ENCODE results near the gene TTLL6.
"Not testable (repeated sequence)": the region's sequence is repeated elsewhere in the genome, so short reads cannot be mapped to it uniquely, and the experiment has no call there.

The TTLL6 gene

DNA sequence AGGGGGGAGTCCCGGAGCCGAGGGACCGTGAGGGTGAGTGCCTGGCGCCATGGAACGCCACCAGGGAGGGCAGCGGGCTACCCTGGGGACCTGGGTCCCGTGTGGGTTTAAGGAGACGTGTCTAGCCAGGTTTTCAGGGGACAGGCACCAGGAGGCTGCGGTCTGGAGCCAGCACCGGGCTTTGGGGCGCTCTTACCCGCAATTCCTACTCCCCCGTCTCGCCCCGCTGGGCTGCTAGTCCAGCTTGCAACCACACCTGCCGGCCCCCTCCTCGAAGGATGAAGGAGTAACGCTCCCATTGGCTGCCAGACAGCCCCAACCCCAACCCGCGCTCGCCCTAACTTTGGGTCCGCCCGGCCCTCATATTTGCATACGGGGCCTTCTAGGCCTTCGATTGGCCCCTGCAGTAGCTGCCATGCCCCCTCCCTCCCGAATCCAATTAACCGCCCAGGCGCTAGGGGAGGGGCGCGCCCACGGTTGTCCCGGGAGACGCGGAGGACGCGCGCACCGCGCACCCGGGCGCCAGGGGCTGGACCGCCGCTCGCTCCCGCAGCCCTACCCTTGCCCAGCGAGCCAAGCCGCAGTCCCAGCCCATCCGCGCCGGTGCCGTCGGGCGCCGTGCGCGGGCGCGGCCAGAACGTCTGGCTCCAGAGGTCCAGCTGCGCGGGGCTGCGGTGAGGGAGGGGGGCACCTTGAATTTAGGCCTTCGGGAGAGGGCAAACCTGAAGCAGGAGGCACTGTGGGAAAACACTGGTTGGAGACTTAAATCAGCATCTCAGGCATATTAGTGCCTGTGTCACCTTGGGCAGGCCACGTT lies at the start of gene TTLL6:
TSS of gene TTLL6 (minus strand) at position 456 of the 817 bp plus-strand sequence. CDS start at position 299, 157 bp downstream.
- peak; percentile 75 to 78 for DNase-seq

DNA sequence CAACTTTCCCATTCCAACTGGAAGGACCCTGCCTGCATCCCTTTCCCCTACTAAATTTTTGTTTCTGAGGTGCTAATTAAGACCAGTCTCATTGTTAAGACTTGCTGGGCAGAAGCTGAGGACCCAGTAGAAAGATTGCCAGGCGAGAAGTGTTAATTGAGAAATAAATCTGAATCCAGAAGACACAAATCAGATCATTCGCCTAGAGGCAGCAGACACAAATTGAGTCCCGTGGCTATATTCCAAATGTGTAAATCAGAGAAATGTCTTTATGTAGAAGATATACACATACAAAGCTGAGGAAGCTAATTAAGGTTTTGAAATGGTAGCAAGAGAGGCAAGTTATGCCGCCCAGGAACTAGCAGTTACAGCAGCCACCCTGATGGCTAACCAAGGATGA lies 43.4 kb upstream of the TTLL6 start:
- no peak for DNase-seq

DNA sequence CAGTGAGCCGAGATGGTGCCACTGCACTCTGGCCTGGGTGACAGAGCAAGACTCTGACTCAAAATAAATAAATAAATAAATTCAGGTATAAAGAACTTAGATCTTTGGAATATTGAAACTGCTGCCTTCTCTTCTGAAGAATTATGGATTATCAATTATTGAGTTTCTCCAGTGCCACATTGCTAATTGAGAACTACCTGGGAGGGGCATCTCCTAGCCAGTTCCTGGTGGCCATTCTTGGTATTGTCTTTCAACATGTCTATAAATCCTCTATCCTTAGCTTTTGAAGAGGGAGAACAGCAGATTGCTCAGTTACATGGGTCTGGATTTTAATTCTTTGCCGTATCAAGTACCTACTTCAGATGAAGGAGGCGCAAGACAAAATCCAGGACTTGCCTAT lies 43.0 kb upstream of the TTLL6 start:
- no peak for DNase-seq

DNA sequence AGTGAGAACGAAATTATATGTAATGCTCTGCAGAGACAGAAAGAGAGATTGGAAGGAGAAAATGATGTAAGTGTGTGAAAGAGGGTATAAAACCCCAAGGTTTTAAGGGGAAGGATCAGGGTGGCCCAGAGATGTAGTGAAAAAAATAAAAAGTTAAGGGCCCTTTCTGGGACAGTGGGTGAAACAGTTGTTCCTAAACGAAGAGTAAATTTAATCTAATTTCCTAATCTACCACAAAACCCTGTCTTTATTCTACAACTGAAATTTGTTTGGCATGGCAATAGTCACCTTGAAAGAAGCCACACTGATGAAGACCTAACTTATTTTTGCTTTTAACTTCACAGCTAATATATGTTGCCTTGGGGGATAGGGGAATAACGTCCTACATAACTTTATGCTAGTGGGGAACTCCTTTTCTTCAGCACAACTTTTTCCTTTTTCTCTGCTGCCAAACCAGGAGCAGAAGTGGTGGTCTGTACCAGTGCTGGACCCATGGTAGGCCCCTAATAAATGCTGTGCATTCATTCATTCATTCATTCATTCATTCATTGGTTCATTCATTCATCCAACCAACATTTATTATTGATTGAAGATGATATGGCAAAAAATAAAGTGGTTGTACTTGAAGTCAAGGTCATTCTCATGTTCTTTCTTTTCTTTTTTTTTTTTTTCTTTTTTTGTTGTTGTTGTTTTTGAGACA lies 39.2 kb upstream of the TTLL6 start:
- DNase-seq = no peak

DNA sequence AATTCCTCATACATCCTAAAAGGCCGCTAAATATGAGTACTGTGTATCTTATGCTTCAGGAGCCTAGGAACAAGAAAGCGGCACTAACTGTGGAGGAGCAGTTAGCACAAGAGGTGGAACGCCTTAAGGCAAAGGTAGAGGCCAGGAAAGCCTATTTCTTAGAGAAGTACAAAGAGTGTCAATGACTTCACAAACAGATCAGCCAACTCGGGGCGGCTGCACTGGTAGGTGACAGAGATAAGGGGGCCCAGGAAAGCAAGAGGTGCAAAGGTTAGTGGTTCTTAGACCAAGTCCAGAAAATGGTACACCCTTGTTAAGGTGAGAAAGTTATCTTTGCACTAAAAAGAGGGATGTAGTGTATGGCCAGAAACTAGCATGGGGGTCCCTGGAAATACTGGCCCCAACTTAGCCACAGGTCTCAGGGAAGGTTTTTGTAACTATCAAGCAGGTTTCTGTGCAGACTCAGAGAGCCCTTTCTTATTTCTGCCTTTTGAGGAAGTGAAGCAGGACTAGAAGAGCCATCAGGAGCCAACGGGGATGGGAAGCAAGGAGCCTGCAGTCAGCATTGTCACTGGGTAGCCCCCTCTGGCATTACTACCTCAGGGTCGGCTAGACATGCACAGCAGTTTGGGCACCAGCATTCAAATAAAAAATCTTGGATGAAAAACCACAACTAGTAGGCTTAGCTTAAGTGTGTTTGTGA lies 37.9 kb upstream of the TTLL6 start:
- no peak for DNase-seq

DNA sequence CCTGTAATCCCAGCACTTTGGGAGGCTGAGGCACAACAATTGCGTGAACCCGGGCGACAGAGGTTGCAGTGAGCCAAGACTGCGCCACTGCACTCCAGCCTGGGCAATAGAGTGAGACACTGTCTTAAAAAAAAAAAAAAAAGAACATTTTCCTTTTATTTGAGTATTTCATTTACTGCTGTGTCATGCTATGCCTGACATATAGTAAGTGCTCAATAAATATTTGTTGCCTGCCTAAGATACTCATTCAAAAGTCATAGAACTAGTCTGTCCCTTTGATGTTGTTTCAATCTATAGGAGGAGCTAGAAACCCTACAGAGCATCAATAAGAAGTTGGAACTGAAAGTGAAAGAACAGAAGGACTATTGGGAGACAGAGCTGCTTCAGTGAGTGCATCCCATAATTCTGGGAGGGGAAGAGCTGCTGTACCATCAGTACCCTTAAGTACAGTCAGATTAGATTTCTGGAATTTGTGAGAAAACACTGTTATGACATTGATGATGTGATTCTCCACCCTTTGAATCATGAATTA lies 33.8 kb upstream of the TTLL6 start:
- no peak for DNase-seq

DNA sequence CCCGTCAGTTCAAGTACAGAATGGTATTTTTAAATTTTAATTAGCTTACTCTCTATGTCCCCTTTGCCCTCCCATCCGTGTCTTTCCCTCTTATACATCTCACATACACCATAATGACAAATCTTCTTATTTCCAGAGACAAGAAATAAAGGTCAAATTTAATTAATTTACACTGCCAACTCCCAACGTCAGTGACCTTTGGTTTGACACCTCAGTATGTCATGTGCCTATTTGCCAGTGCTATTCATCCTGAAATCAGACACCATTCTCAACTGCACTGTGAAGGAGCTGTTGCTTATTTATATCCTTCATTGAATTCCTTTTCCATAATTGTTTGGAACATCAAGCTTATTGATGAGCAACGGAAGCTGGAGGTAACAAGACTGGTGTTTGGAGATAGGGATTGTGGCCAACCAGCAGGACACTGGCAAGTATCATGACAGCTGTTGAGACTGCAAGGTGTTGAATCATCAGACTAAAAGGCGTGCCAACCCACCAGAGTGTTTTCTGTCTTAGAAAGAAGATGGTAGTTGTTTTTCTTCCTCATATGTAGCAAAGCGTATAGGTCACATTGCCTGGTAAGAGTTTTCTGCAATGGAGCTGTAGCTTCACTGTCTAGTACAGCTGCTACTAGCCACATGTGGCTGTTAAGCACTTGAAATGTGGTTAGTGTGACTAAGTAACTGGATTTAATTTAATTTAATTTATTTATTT lies 26.3 kb upstream of the TTLL6 start:
- no peak for DNase-seq

DNA sequence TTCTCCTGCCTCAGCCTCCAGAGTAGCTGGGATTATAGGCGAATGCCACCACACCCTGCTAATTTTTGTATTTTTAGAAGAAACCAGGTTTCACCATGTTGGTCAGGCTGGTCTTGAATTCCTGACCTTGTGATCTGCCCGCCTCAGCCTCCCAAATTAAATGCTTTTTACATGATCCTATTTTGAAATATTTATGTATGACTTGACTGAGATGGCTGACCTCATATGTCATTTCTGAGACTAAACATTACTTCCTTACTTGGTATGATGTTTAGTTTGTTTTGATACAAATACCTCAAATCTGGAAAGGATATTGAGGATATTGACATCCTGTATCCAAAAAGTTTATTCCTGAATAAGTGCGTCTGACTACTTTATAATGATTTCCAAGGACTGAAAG lies 25.7 kb upstream of the TTLL6 start:
- DNase-seq = no peak

DNA sequence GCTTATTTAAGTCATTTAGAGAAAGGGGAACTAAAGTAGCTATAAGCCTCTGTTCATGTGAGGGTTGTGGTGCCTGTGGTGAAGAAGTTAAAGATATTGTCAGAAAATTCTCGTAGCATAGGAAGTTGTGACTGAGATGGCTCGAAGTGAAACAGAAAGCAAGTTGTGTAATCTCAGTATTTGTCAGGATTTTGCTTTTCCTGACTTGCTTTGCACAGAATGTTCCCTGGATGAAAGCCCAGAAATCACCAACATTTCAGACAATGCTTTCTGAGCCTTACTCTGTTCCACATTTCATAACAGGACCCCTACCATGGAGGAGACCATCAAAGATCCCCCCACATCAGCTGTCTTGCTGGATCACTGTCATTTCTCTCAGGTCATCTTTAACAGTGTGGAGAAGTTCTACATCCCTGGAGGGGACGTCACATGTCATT lies 24.4 kb upstream of the TTLL6 start:
- DNase-seq = peak in 1 of 2 donors; percentile 36

DNA sequence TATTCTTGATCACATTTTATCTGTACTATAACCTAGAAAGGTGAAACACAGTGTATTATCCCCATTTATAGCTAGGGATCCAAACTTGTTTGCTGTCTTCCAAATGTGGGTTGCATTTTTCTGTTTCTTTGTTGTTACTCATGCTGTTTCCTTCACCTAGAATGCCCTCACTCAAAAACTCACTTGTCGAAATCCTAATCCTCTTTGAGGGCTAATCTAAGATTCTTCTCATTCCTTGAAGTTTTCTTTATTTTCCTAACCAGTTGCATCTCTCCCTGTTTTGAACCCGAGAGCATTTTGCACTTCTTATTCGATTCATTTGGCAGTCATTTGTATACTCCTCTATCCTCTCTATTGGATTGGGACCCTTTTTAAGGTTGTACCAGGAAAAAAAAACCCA lies 23.4 kb upstream of the TTLL6 start:
- no peak for DNase-seq

DNA sequence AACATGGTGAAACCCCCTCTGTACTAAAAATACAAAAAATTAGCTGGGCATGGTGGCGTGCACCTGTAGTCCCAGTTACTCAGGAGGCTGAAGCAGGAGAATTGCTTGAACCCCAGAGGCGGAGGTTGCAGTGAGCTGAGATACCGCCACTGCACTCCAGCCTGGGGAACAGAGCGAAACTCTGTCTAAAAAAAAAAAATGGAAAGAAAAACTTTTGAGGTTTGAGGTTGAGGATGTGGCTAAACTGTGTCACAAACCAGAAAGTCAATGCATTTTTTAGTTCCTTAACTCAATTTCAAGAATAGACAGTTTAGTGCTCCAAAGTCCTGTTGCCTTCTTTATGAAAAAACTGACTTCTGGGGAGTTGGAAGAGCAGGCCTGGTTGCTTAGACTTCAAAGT lies 20.4 kb upstream of the TTLL6 start:
- peak in 1 of 2 donors; percentile 26 for DNase-seq

DNA sequence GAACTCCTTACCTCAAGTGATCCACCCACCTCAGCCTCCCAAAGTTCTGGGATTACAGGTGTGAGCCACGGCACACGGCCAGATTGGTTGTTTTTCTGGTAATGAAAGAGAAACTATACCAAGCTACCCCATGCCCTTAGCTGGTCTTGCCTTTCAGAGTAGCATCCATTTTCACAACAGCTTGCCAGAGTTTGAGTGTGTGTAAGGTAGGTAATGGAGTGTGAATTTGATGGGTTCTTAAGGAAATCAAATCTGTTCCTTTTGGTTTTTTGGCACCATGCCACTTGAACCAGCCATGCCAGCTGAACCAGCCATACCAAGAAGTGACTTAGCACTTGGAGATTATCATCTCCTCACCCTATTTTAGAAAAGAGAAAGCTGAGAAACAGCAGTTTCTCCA lies 18.9 kb upstream of the TTLL6 start:
- no peak for DNase-seq

DNA sequence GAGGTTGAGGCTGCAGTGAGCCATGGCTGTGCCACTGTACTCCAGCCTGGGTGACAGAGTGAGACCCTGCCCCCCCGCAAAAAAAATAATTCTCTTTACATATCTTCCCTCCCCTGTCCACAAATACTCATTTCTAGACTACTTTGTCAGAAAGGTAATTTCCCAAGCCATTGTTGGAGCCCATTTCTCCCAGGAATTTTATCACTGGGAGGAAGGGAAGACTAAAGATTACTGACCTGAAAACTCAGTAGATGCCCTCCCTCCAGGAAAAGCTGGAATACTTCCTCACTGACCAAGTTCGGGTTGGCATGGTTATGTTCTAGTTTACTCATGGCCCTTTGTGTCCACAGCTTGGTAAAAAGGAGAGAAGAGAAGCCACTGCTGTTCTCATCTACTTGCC lies 17.9 kb upstream of the TTLL6 start:
- no peak for DNase-seq

DNA sequence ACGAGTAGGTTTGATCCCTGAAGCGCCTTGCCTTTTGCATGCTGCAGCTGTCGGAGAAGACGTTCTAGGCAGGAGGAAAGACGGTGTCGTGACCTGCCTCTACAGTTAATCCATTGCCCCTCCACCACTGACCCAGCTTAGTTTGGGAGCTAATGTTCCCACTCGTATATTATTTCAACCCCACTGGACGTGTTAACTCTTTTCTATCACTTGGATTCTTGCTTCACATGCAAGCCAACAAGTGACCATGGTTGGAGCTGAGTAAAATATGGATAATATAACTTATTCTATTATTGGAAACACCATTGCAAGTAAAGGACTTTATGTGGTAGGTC lies 14.5 kb upstream of the TTLL6 start:
- DNase-seq = no peak

DNA sequence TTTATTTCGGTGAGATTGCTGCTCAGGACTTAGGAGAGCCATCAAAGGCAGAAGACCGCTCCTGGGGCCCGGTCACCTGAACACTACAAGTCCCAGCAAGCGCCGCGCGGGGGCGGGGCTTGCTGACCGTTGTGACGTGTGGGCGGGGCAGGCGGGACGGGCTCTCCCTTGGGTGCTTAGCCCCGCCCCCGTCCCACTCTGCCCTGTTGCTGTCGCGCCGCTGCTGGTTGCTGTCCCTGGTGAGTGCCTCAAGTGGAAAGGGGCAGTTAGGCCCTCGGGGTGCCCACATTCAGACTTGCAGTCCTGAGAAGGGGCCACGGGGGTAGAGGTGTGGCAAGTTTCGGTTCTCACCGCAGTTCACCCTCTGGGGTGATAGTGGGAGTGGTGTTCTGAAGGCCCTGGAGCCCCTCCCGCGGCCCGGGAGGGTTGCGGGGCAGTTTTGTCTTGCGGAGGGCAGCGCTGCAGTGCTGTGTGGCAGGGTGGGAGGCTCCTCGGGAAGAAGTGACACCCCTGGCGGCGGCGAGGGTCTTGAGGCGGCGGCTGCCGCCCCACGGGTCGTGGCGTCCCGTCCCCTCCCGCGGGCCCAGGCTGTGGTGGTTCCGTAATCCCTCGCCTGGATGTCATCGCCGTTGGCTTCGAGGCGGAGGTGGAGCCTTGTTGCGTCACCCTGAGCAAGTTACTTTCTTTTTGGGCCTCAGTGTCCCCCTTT lies 14.0 kb upstream of the TTLL6 start, which contains the start of gene CALCOCO2:
TSS of gene CALCOCO2 (plus strand) at position 196 of the 709 bp plus-strand sequence. CDS start 10,673 bp downstream, outside the sequence.
- DNase-seq = peak; percentile 87 to 93

DNA sequence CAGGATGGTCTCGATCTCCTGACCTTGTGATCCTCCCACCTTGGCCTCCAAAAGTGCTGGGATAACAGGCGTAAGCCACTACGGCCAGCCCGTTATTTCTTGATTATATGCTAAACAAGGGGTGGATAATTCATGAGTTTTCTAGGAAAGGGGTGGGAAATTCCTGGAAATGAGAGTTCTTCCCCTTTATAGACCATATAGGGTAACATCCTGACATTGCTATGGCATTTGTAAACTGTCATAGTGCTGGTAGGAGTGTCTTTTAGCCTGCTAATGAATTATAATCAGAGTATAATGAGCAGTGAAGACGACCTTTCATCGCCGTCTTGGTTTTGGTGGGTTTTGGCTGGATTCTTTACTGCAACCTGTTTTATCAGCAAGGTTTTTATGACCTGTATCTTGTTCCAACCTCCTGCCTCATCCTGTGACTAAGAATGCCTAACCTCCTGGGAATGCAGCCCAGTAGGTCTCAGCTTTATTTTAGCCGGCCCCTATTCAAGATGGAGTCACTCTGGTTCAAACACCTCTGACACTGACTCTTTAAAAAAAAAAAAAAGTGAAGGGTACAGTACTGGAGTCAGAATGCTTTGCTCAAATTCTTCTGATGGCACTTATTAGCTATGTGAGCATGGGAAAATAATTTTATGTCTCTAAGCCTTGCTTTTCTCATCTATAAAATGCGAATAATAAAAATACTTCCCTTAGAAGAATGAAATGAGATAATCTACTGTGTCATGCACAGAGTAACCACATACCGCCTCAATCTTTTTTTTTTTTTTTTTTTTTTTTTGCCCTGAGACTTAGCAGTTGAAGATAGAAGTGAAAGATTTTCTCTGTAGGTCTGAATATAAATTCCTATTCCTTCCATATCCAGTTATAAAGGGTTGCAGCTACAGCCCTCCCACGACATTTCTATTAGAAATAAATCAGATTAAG lies 8.7 kb upstream of the TTLL6 start:
- DNase-seq = no peak

DNA sequence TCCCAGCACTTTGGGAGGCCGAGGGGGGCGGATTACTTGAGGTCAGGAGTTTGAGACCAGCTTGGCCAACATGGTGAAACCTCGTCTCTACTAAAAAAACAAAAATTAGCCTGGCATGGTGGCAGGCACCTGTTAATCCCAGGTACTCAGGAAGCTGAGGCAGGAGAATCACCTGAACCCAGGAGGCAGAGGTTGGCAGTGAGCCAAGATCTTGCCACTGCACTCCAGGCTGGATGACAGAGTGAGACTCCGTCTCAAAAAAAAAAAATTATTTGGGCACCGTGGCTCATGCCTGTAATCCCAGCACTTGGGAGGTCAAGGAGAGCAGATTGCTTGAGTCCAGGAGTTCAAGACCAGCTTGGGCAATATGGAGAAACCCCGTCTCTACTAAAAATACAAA lies 3.9 kb upstream of the TTLL6 start:
- DNase-seq = not testable (repeated sequence)

DNA sequence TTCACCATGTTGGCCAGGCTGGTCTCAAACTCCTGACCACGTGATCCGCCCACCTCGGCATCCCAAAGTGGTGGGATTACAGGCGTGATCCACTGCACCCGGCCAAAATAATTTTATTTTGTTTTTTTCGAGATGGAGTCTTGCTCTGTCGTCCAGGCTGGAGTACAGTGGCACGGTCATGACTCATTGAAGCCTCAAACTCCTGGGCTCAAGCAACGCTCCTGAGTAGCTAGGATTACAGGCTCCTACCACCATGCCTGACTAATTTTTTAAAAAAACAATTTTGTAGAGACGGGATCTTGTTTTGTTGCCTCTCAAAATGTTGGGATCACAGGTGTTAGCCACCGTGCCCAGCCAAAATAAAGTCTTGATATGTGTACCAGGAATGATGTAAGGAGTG lies 2.4 kb upstream of the TTLL6 start:
- DNase-seq = no peak

DNA sequence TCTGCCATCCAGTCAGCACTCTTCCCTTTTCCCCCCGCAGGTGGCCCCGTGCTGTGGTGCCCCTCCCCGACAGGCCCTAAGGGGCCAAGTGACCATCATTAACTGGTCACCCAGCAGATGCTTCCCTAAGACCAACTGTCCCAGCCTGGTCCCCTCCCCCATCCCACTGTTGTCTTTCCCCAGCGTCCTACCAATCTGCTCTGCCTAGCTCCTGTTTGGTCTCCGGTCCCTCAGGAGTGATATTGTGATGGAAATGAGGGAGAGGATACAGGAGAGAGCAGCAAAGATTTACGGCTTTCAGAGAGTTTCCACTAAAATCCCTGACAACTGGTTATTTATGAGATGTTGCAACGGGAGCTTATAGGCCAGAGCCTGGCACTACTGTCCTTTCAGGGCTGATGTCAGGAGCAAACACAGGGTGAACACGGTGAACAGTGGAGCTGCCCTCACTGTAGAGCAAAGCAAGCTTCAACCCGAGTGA lies 1.4 kb upstream of the TTLL6 start:
- DNase-seq = no peak

DNA sequence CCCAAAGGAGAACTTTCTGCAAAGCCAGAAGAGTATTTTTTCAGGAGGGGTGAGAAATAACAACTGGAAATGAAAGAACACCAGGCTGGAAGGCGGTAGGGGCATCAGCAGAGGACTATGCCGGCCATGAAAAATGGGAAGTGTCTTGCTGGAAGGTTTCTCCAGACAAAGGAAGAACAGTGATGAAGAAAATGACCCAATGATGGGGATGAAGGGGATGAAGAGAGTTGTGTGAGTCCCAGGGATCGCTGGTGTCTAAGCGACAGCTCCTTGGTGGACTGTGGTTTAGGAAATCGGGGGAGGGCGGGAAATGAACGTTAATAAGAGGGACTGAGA lies 623 bp downstream of the TTLL6 start:
- DNase-seq = no peak

DNA sequence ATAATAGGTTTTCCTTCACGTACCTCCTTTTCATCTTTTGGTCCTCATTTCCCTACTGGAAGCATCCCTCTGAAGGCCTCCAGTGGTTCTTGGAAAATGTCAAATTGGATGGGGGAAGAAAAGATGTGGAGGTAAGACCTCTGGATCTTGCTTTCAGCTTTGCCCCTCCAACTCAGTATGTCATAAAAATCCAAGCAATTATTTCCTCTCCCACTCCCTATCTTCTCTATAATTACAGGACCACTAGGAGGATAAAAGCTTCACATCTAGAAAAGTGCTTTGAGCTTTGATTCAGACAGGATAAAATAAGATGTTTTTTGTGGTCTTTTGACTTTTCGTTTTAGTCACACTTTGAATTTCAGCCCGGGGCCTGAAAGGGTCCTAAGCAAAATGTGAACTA lies 1.7 kb downstream of the TTLL6 start:
- DNase-seq = no peak

Measured in stimulated activated CD4-positive, alpha-beta T cell treated with anti-CD3 and anti-CD28 coated beads, Interleukin-2, amount 100 ng/mL, for 24 hours (primary cell).